GM06990 (cell line): ENCODE data around the gene PAPOLG.
"Not testable (repeated sequence)": the region's sequence is repeated elsewhere in the genome, so short reads cannot be mapped to it uniquely, and the experiment has no call there.

ENCODE experiments used
- DNase-seq: peaks from one replicate; pipeline ENCODE4 v3.0.0-alpha.2; 2011; ENCODE audit not compliant: insufficient read length; ENCODE audit errors: extremely low read depth
- H3K27me3 ChIP-seq: replicated peaks from 2 replicates; pipeline ENCODE4 v1.6.0; 2011; ENCODE audit warnings: low read length; ENCODE audit not compliant: control insufficient read depth, insufficient read depth
- H3K36me3 ChIP-seq: 2 replicates; pipeline ENCODE4 v1.5.1; 2011; ENCODE audit warnings: low read length; ENCODE audit not compliant: control insufficient read depth, insufficient read depth
- H3K4me3 ChIP-seq: replicated peaks from 2 replicates; pipeline ENCODE4 v1.5.1; 2011; ENCODE audit warnings: low read depth, mild to moderate bottlenecking, control low read depth, low read length
- CTCF ChIP-seq: IDR thresholded peaks from 2 replicates; pipeline ENCODE4 v1.5.1; 2011; ENCODE audit warnings: low read length, control low read depth, mild to moderate bottlenecking, inconsistent platforms; ENCODE audit not compliant: insufficient read depth, poor library complexity, severe bottlenecking

Gene PAPOLG

DNA sequence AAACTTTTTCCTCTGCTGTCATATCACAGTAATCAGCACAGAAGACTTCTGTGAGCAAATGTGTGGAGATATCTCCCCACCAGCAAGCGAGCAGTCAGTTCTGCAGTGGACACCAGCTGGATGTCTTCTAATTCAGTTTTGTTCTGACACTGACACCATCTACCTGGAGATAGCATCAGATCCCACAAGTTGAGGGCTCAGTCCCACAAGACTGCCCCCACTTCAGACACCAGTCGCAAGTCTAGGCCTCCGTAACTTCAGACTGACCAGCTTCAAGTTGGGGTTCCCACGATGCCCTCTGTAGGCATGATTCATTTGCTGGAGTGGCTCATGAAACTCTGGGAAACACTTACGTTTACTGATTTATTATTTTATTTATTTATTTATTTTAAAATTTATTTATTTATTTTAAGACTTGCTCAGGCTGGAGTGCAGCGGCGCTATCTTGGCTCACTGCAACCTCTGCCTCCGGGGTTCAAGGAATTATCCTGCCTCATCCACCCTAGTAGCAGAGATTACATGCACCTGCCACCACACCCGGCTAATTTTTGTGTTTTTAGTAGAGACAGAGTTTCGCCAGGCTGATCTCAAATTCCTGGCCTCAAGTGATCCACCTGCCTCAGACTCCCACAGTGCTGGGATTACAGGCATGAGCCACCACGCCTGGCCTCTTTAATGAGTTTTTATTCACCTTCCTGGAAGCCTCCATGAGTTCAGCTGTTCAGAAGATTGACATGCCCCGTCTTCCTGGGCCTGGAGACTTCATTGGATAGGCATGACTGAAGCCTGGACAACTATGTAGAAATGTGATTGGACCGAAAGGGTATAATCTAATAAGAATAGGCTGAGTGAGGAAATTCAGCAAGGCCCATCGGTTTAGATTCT lies 55.7 kb downstream of the PAPOLG start:
- no peak for TF ChIP-seq CTCF
- DNase-seq = no peak
- H3K4me3 ChIP-seq = no peak overlapping the region
- H3K36me3 ChIP-seq = no peaks in the 10 kb centered on the region
- H3K27me3 ChIP-seq = no peaks in the 10 kb centered on the region

GRCh38 chr2:60817191-60817590 lies 61.1 kb downstream of the PAPOLG start:
- H3K27me3 ChIP-seq, H3K36me3 ChIP-seq, H3K4me3 ChIP-seq, DNase-seq: not testable (repeated sequence)

DNA sequence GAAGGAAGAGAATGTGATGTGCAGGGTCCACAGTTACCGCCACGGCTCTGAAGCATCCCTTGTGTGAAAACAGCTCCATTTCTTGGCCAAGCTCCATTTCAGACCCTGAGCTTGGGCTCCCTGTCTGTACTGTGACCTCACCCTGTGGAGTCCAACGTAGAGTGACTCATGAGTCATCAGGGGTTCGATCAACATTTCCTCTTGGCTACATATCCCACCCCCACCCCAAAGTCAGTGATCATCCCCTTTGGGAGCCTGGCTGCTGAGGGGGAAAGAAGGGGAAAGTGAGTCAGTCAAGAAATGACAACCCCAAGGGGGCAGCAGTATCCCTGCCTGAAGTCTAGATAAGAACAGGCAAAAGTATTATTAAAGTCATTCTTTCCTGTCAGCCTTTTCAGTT lies 62.2 kb downstream of the PAPOLG start:
- no peaks in the 10 kb centered on the region for H3K27me3 ChIP-seq
- no peak for DNase-seq
- peak; percentile 48 for TF ChIP-seq CTCF

GRCh38 chr2:60819155-60819862 lies 63.2 kb downstream of the PAPOLG start:
- no peak for DNase-seq
- H3K36me3 ChIP-seq = no peaks in the 10 kb centered on the region

More for the DNA sequence above, 62.2 kb downstream of the PAPOLG start:
- H3K4me3 ChIP-seq = no peak overlapping the region
- H3K36me3 ChIP-seq = no peaks in the 10 kb centered on the region

GRCh38 chr2:60819936-60820335 lies 63.9 kb downstream of the PAPOLG start:
- DNase-seq = no peak
- no peak for TF ChIP-seq CTCF
- no peaks in the 10 kb centered on the region for H3K27me3 ChIP-seq
- no peak overlapping the region for H3K4me3 ChIP-seq
- no peaks in the 10 kb centered on the region for H3K36me3 ChIP-seq

More at GRCh38 chr2:60819155-60819862, 63.2 kb downstream of the PAPOLG start:
- TF ChIP-seq CTCF = no peak
- Histone ChIP-seq H3K4me3 (no peak overlapping the region), H3K27me3 (no peaks in the 10 kb centered on the region)
